Measurements from ENCODE around the gene MTARC1. TPM values are rescaled to one million over a fixed set of nuclear protein-coding genes. Genes with fewer than 3 reads are reported as not detected.

The MTARC1 gene
- total and polyA plus RNA-seq, 2 of the 4 experiments (the other 2 are of a cell fraction): 0.18 to 0.55 TPM

DNA sequence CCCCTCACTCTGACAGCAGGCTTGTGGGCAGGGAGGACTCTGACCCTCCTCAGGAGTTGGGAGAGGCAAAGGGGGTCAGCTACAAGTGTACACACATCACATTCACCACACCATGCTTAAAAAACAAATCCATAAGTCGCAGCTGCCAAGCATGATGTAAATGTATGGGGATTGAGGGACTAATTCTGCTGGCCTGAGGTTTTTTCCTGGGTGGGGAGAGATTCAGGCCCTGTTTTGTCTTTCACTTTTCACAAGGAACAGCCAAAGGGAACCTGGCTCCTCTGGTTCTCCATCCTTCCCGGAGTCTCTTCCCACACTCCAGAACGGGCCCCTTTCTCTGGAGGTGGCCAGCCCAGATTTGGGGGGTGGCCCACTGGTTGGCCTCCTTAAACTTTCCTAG is 39.9 kb upstream of the MTARC1 start:
- Histone ChIP-seq H3K4me2 (ENCODE audit: low read depth, low read length) (no peak overlapping the region), H2BK20ac (ENCODE audit: low read depth, low read length) (no peak overlapping the region), H3K14ac (replicated peaks; ENCODE audit: low read depth, low read length) (no peak overlapping the region), H4K91ac (ENCODE audit: insufficient read depth, low read depth, low read length) (no peak overlapping the region), H2AK5ac (ENCODE audit: low read depth, low read length) (no peak overlapping the region), H2BK120ac (ENCODE audit: low read depth, low read length) (no peak overlapping the region), H3K18ac (ENCODE audit: low read depth, low read length) (no peak overlapping the region), H2BK5ac (ENCODE audit: low read depth, low read length, poor library complexity, severe bottlenecking) (no peak overlapping the region), H2AFZ (replicated peaks; ENCODE audit: low read length, poor library complexity) (no peak overlapping the region), H3K79me1 (ENCODE audit: low read depth in 1 of 2, low read length in 2 of 2) (peaks cover 3 to 4% of the 10 kb centered on the region in 2 experiments; a peak in 2 of 4 replicates), H2AK9ac (replicated peaks; ENCODE audit: low read depth, low read length, poor library complexity) (no peak overlapping the region), H4K8ac (ENCODE audit: low read depth in 2 of 2, low read length in 2 of 2) (no peak overlapping the region), H3K27me3 (ENCODE audit: control insufficient read depth, insufficient read depth, low read length) (peaks cover 2% of the 10 kb centered on the region; the same call in 1 of the 2 replicates), H3K27ac (ENCODE audit: insufficient read depth, low read length) (no peak overlapping the region), H3K9me3 (ENCODE audit: control insufficient read depth, insufficient read depth, low read length) (no peaks in the 10 kb centered on the region), H3K4ac (ENCODE audit: low read depth, low read length) (no peak overlapping the region), H3K4me3 (ENCODE audit: insufficient read depth, low read depth, low read length) (no peak overlapping the region), H3K56ac (ENCODE audit: extremely low read depth, insufficient read depth, low read length) (no peak overlapping the region), H3K9me1 (ENCODE audit: insufficient read depth, low read length) (no peaks in the 10 kb centered on the region; the same call in 1 of the 2 replicates), H3K23ac (ENCODE audit: low read depth, low read length) (no peak overlapping the region), H2BK15ac (ENCODE audit: low read depth, low read length) (no peak overlapping the region), H3K4me1 (ENCODE audit: control insufficient read depth, insufficient read depth, low read length) (no peaks in the 10 kb centered on the region), H4K5ac (ENCODE audit: low read depth, low read length) (no peak overlapping the region), H3K9ac (ENCODE audit: low read depth, low read length) (no peak overlapping the region), H3K36me3 (ENCODE audit: control insufficient read depth, insufficient read depth, low read length) (no peaks in the 10 kb centered on the region), H4K20me1 (ENCODE audit: insufficient read depth, low read length) (no peaks in the 10 kb centered on the region)
- no TSS peak for BruUV-seq (replicated peaks)
- ATAC-seq (ENCODE audit: low read depth) (no peak), DNase-seq (no peak)
- intact Hi-C loops (cut with micrococcal nuclease) (no loop called here), dilution Hi-C loops (cut with HindIII; ENCODE audit: low sequenced_read_pairs, unreplicated experiment) (no loop called here), in situ Hi-C loops (cut with MboI; ENCODE audit: low sequenced_read_pairs) (no loop called here)
- TF ChIP-seq MAFK (IDR thresholded peaks at IDR 0.05; ENCODE audit: low read depth, low read length) (no peak), FOS (IDR thresholded peaks at IDR 0.05; ENCODE audit: low read depth, low read length) (no peak), NFE2L2 (IDR thresholded peaks at IDR 0.05; ENCODE audit: low read depth, low read length) (no peak), RFX5 (IDR thresholded peaks at IDR 0.05; ENCODE audit: low read depth, low read length) (no peak), MXI1 (IDR thresholded peaks at IDR 0.05; ENCODE audit: borderline replicate concordance, low read depth, low read length) (no peak)
- TF ChIP-seq, protein P1, sequence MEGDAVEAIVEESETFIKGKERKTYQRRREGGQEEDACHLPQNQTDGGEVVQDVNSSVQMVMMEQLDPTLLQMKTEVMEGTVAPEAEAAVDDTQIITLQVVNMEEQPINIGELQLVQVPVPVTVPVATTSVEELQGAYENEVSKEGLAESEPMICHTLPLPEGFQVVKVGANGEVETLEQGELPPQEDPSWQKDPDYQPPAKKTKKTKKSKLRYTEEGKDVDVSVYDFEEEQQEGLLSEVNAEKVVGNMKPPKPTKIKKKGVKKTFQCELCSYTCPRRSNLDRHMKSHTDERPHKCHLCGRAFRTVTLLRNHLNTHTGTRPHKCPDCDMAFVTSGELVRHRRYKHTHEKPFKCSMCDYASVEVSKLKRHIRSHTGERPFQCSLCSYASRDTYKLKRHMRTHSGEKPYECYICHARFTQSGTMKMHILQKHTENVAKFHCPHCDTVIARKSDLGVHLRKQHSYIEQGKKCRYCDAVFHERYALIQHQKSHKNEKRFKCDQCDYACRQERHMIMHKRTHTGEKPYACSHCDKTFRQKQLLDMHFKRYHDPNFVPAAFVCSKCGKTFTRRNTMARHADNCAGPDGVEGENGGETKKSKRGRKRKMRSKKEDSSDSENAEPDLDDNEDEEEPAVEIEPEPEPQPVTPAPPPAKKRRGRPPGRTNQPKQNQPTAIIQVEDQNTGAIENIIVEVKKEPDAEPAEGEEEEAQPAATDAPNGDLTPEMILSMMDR (conservative IDR thresholded peaks at IDR 0.05; ENCODE audit: low read depth, low read length): no peak
- ChIA-PET POLR2A (ENCODE audit: unreplicated experiment) (no interaction called here), CTCF (interaction anchor here (1.7 to 3.8 kb wide), 3 partner anchors 11 to 30 kb away, joined by 9 to 19 read pairs (median 13); no protein-coding TSS in a partner anchor)
- WGBS, 2 experiments (ENCODE audit: extremely low coverage in 2 of 2, insufficient read length in 1 of 2): no CpG with 5 or more reads among the region's 3 CpGs

Data from IMR-90 (cell line).